ENCODE data around the gene PIP4K2A. TPM values are rescaled to one million over a fixed set of nuclear protein-coding genes. Genes with fewer than 3 reads are reported as not detected.
"Not testable (repeated sequence)": the region's sequence is repeated elsewhere in the genome, so short reads cannot be mapped to it uniquely, and the experiment has no call there.

Gene PIP4K2A
- total RNA-seq, 1 donor from 2014 or later, result 101 TPM

DNA sequence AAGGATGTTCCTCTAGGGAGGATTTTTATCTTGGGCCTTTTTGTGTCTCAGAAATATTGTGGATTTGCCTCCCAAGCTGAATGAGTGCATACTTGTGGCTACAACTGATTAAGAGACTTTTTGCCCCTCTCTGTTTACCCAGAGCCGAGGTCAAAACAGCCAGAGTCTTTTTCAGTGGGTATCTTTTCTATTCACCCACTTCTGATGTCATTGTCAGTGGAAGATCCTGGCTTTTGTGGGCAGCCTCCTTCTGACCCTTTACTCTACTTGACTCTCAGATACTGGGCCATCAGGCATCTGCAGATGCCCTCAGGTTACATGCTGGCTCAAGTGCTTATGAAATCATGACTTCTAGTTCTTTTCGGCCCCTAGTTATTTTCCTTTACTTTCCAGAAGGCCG is 19.6 kb upstream of the PIP4K2A start:
- DNase-seq, result no peak

DNA sequence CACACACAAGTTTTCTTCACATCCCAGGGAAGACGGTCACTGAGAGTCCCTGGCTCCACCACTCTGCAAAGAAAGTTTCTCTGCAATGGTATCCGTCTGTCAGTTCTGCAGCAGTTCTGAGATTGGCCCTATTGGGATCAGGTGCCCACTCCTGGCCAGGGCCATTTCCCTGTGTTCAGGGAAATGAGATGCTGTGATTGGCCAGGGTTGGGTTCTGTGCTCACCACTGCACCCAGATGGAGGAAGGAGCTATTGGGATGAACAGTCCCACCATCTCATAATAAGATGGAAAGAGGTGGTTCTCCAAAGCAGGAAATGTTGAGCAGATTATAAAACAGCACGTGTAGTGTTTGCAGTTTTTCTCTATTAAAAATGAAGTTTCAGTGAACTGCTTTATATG is 13.3 kb upstream of the PIP4K2A start:
- H3K4me1 Mint-ChIP-seq, result peaks cover 6% of the 10 kb centered on the region
- H3K9me3 Mint-ChIP-seq, result no peaks in the 10 kb centered on the region
- H3K27me3 Mint-ChIP-seq, result peaks cover 17% of the 10 kb centered on the region
- no peak overlapping the region for H3K27ac Mint-ChIP-seq
- DNase-seq, result no peak
- no peaks in the 10 kb centered on the region for H3K36me3 Mint-ChIP-seq (ENCODE audit: low read depth)
- intact Hi-C loops (cut with micrococcal nuclease), result no loop called here
- H3K4me3 Mint-ChIP-seq, result no peak overlapping the region

More for the DNA sequence above, 19.6 kb upstream of the PIP4K2A start:
- H3K4me1 Mint-ChIP-seq, result no peaks in the 10 kb centered on the region
- intact Hi-C loops (cut with micrococcal nuclease), result no loop called here
- peaks cover 4% of the 10 kb centered on the region for H3K9me3 Mint-ChIP-seq
- H3K27ac Mint-ChIP-seq, result no peak overlapping the region
- no peaks in the 10 kb centered on the region for H3K36me3 Mint-ChIP-seq (ENCODE audit: low read depth)
- H3K27me3 Mint-ChIP-seq, result peaks cover 13% of the 10 kb centered on the region
- H3K4me3 Mint-ChIP-seq, result no peak overlapping the region

DNA sequence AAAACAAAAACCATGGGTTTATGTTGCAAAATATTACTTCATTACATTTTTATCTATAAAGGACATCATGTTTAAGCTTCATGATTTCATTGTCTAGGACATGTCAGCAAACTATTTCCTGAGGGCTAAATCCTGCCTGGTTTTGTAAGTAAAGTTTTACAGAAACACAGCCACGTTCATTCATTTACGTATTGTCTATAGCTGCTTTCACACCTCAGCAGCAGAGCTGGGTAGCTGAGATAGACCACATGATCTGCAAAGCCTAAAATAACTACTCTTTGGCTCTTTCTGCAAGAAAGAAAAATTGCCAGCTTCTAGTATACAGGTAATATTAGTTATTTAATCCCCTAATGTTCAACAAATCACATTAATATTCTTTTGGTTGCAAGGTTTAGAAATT is 12.7 kb upstream of the PIP4K2A start:
- DNase-seq, result no peak
- no peak overlapping the region for H3K4me3 Mint-ChIP-seq
- no peaks in the 10 kb centered on the region for H3K9me3 Mint-ChIP-seq
- no peaks in the 10 kb centered on the region for H3K36me3 Mint-ChIP-seq (ENCODE audit: low read depth)
- peaks cover 6% of the 10 kb centered on the region for H3K4me1 Mint-ChIP-seq
- H3K27me3 Mint-ChIP-seq, result peaks cover 17% of the 10 kb centered on the region
- no peak overlapping the region for H3K27ac Mint-ChIP-seq
- intact Hi-C loops (cut with micrococcal nuclease), result no loop called here

DNA sequence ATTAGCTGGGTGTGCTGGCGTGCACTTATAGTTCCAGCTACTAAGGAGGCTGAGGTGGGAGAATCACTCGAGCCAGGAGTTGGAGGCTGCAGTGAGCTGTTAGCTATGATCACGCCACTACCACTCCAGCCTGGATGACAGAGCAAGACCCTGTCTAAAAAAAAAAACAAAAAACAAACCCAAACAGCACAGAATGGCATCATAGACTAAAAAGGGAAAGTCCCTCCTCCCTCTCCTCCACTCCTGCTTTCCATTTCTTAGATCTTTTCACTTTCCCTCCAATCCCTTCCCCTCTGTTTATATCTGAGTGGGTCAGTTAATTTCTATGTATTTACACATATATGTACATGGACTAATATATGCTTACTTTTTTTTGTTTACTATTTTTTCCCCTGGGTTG is 10.4 kb upstream of the PIP4K2A start:
- no peaks in the 10 kb centered on the region for H3K9me3 Mint-ChIP-seq
- no peaks in the 10 kb centered on the region for H3K36me3 Mint-ChIP-seq (ENCODE audit: low read depth)
- intact Hi-C loops (cut with micrococcal nuclease), result no loop called here
- no peak for DNase-seq
- no peak overlapping the region for H3K4me3 Mint-ChIP-seq
- no peak overlapping the region for H3K27ac Mint-ChIP-seq
- H3K4me1 Mint-ChIP-seq, result peaks cover 12% of the 10 kb centered on the region
- H3K27me3 Mint-ChIP-seq, result peaks cover 9% of the 10 kb centered on the region

DNA sequence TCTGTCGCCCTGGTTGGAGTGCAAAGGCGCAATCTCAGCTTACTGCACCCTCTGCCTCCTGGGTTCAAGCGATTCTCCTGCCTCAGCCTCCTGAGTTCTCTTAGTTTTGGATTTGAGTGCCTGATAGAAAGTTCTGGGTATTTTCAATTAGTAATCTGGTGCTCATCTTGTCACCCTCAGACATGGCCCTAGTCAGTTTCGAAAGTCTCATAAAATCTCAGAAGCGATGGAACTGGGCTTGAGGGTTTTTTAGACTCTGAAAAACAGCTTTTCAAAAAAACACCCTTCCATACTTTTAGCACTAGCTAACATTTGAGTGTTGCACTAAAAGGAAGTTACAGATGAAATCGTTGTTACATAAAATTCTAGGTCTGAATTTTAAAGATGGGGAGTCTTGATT is 9.4 kb upstream of the PIP4K2A start:
- H3K27ac Mint-ChIP-seq, result no peak overlapping the region
- no peaks in the 10 kb centered on the region for H3K9me3 Mint-ChIP-seq
- peaks cover 12% of the 10 kb centered on the region for H3K4me1 Mint-ChIP-seq
- DNase-seq, result no peak
- intact Hi-C loops (cut with micrococcal nuclease), result no loop called here
- no peak overlapping the region for H3K4me3 Mint-ChIP-seq
- H3K27me3 Mint-ChIP-seq, result peaks cover 9% of the 10 kb centered on the region
- H3K36me3 Mint-ChIP-seq (ENCODE audit: low read depth), result no peaks in the 10 kb centered on the region

DNA sequence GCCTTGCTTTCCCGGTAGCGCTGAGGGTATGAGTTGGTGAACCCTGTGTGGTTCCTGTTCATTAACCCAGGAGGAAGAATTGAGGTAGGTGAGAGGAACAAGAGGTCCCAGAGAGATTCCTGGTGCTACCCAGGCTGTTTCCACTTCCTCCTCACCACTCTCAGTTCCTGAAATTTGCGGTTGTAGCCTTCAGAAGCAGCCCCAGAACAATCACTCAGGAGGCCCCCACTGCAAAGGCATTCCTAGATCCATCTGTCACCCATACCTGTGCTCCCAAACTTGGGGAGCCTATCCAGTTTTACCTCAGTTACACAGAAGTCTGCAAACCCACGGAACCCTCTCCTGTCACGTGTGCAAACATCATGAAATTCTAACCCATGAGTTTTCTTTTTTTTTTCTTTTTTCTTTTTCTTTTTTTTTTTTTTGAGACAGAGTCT is 9.0 kb upstream of the PIP4K2A start:
- Mint-ChIP-seq H3K9me3 (no peaks in the 10 kb centered on the region), H3K36me3 (ENCODE audit: low read depth) (no peaks in the 10 kb centered on the region), H3K27ac (no peak overlapping the region), H3K4me3 (no peak overlapping the region), H3K27me3 (peaks cover 9% of the 10 kb centered on the region), H3K4me1 (peaks cover 12% of the 10 kb centered on the region)
- intact Hi-C loops (cut with micrococcal nuclease), result no loop called here
- DNase-seq, result no peak

DNA sequence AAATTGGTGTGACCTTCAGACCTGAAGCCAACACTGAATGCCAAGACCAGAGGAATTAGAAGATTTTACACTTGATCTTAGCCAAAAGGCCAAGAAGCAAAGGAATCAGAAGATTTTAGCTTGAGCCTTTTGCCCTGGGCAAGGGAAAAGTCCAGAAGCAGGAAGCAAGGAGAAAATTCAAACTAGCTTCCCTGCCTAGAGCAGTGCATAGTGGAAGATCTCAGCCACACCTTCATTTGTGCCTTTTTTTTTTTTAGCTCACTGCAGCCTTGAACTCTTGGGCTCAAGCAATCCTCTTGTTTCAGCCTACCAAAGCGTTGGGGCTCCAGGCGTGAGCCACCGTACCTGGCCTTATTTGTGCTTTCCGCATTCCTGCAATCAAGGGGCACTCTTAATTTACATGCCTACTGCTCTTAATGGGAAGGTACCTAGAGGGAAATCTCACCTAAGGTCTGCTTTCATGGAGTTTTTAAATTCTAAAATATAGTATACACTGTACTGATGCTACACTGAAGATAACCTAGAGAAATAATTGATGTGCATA is 8.3 kb upstream of the PIP4K2A start:
- H3K4me1 Mint-ChIP-seq, result peaks cover 12% of the 10 kb centered on the region
- H3K9me3 Mint-ChIP-seq, result no peaks in the 10 kb centered on the region
- no peak for DNase-seq
- H3K27ac Mint-ChIP-seq, result no peak overlapping the region
- intact Hi-C loops (cut with micrococcal nuclease), result no loop called here
- peaks cover 9% of the 10 kb centered on the region for H3K27me3 Mint-ChIP-seq
- H3K4me3 Mint-ChIP-seq, result no peak overlapping the region
- no peaks in the 10 kb centered on the region for H3K36me3 Mint-ChIP-seq (ENCODE audit: low read depth)

DNA sequence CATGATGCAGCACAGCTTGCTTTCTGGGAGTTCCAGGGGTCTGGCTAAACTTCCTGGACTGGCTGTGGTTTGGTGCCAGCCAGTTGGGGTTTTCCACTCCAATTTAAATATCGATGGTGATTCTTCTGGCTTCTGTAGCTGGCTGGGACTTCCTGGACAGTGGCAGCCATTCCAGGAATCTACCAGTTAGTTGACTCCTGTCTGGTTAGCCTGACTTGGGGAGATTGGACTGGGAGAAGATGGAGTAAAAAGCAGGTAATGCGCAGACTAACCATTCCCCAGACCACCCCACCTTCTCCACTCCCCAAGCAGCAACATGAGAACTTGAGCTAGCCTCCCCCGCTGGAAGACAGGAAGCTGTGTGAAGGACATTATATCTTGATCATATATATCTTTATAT is 6.3 kb upstream of the PIP4K2A start:
- Mint-ChIP-seq H3K36me3 (ENCODE audit: low read depth) (no peaks in the 10 kb centered on the region), H3K9me3 (no peaks in the 10 kb centered on the region), H3K27ac (no peak overlapping the region), H3K27me3 (peaks cover 3% of the 10 kb centered on the region), H3K4me3 (no peak overlapping the region), H3K4me1 (peaks cover 12% of the 10 kb centered on the region)
- DNase-seq, result peak; percentile 44
- intact Hi-C loops (cut with micrococcal nuclease), result no loop called here

DNA sequence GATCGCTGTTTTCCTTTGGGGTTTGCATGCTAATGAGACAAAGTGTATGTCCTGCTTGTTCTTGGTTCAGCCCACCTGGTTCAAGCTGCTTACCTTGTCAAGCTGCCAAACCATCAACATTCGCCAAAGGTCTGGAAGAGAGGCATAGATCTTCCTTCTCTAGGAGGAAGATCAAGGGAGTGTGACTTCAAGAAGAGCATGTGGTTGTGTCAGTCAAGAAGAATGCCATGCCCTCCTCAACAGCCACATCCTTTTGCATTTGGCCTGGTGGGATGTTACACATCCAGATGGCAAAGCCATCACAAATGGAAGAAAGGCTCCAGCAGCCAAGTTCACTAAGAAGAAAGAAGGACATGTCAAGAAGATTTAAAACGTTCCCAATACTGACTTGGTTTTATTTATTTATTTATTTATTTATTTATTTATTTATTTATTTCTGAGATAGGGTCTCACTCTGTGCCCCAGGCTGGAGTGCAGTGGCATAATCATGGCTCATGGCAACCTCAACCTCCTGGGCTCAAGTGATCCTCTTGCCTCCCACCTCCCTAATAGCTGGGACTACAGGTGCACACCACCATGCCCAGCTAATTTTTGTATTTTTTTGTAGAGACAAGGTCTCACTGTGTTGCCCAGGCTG is 5.1 kb upstream of the PIP4K2A start:
- DNase-seq, result peak; percentile 49
- Mint-ChIP-seq H3K36me3 (ENCODE audit: low read depth) (no peaks in the 10 kb centered on the region), H3K9me3 (no peaks in the 10 kb centered on the region), H3K4me1 (peaks cover 15% of the 10 kb centered on the region), H3K27ac (no peak overlapping the region), H3K27me3 (peaks cover 3% of the 10 kb centered on the region), H3K4me3 (no peak overlapping the region)
- intact Hi-C loops (cut with micrococcal nuclease), result loop anchor here (10.0 kb wide), 3 partner anchors 375 to 1205 kb away; partner anchors contain the start of gene MSRB2

DNA sequence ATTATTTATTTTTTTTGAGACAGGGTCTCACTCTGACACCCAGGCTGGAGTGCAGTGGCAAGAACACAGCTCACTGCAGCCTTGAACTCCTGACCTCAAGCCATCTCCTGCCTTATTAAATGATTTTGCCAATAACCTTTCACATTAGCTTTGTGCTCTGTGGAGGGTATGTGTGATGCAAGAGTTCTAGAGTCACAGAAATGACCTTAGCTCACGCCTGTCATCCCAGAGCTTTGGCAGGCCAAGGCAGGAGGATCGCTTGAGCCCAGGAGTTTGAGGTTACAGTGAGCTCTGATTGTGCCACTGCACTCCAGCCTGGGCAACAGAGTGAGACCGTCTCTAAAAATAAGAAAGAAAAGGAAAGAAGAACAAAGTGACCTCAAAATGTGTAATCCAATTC is 4.3 kb upstream of the PIP4K2A start:
- not testable (repeated sequence) for H3K36me3 Mint-ChIP-seq (ENCODE audit: low read depth); H3K27ac Mint-ChIP-seq; H3K27me3 Mint-ChIP-seq; H3K4me3 Mint-ChIP-seq; H3K9me3 Mint-ChIP-seq
- peak; percentile 49 for DNase-seq
- intact Hi-C loops (cut with micrococcal nuclease), result loop anchor here (10.0 kb wide), 3 partner anchors 376 to 1204 kb away; partner anchors contain the start of gene MSRB2
- peaks cover 15% of the 10 kb centered on the region for H3K4me1 Mint-ChIP-seq

DNA sequence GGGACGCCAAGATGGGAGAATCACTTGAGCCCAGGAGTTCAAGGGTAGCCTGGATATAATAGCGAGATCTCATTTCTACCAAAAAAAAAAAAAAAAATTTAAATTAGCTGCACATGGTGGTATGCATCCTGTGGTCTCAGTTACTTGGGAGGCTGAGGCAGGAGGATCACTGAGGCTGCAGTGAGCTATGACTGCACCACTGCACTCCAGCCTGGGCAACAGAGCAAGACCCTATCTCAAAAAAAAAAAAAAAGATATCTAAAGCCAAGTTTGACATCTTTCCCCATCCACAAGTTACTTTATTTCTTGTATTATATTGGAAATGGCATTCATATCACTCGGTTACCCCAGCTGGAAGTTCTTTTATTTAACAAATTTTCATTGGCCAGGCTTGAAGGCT is 3.4 kb upstream of the PIP4K2A start:
- Mint-ChIP-seq H3K4me3 (no peak overlapping the region), H3K27me3 (peaks cover 2% of the 10 kb centered on the region), H3K36me3 (ENCODE audit: low read depth) (no peaks in the 10 kb centered on the region), H3K9me3 (no peaks in the 10 kb centered on the region), H3K27ac (no peak overlapping the region), H3K4me1 (peaks cover 12% of the 10 kb centered on the region)
- intact Hi-C loops (cut with micrococcal nuclease), result loop anchor here (10.0 kb wide), 3 partner anchors 377 to 1203 kb away; partner anchors contain the start of gene MSRB2
- no peak for DNase-seq

DNA sequence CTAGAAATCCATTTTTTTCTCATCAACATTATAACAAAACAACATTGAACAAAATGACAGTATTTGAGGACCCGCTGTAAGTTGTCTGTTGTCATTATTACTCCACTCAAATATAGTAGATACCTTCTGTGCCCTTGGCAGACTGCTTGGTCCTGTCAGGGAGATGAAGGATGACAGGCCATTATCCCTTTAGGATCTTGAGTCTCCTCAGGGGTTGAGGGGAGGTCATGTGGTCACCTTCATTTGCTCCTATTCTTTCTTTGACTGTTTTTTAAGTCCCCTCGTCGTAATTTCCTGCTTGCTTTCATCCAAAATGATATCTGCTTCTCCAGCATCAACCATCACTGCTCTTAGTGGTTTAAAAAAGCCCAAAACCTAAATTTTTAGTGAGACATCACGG is 2.6 kb upstream of the PIP4K2A start:
- no peak overlapping the region for H3K4me3 Mint-ChIP-seq
- H3K4me1 Mint-ChIP-seq, result peaks cover 19% of the 10 kb centered on the region
- H3K27ac Mint-ChIP-seq, result no peak overlapping the region

DNA sequence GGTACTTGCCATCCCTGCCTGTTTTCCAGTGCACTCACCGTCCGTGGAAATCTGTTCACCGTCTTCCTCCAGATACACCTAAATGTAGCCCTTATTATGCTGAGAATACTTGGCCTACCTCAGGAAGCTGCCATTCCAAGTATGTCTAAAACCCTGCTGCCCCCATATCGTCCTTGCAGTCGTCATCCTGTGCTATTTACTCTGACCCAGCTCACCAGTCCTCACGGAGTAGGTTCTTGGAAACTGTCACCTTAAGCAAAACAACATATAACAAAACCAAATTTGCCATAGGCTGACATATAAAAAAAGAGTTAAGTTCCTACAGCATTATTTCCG is 880 bp upstream of the PIP4K2A start:
- DNase-seq, result no peak
- peaks cover 5% of the 10 kb centered on the region for H3K36me3 Mint-ChIP-seq (ENCODE audit: low read depth)
- intact Hi-C loops (cut with micrococcal nuclease), result loop anchor here (10.0 kb wide), 3 partner anchors 380 to 1200 kb away; partner anchors contain the start of gene MSRB2
- H3K27me3 Mint-ChIP-seq, result peaks cover 2% of the 10 kb centered on the region
- H3K4me3 Mint-ChIP-seq, result peak overlapping the region; percentile 74
- H3K4me1 Mint-ChIP-seq, result peaks cover 28% of the 10 kb centered on the region
- H3K9me3 Mint-ChIP-seq, result no peaks in the 10 kb centered on the region
- peak overlapping the region; percentile 83 for H3K27ac Mint-ChIP-seq

More for the DNA sequence above, 2.6 kb upstream of the PIP4K2A start:
- DNase-seq, result peak; percentile 53
- H3K9me3 Mint-ChIP-seq, result no peaks in the 10 kb centered on the region
- peaks cover 2% of the 10 kb centered on the region for H3K27me3 Mint-ChIP-seq
- intact Hi-C loops (cut with micrococcal nuclease), result loop anchor here (10.0 kb wide), 3 partner anchors 378 to 1202 kb away; partner anchors contain the start of gene MSRB2
- H3K36me3 Mint-ChIP-seq (ENCODE audit: low read depth), result peaks cover 3% of the 10 kb centered on the region

DNA sequence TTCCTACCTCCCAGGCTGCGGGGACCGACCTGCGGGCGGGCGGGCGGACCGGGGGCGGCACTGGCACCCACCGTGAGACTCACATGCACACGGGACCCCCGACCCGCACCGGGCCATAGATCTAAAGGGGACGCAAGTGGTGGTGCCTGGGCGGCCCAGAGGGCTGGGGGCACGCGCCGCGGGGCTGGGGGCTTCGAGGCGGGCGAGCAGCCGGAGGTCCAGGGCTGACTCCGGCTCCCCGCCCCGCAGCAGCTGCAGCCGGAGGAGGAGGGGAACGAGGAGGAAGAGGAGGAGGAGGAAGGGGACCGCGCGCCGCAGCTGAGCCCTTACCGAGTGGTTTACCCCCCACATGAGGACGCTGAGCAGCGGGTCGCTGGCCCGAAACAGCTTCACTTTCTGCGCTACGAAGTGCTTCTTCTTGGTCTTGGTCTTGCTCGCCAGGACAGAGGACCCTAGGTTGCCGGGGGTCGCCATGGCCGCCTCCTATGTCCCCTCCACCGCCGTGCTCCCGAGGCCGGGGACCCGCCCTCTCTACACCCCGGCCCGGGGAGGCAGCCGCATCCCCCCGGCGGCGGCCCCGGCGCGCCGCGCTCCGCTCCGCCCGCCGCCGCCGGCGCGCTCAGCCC is 412 bp downstream of the PIP4K2A start:
- no peak for DNase-seq
- H3K4me3 Mint-ChIP-seq, result peak overlapping the region; percentile 90
- H3K9me3 Mint-ChIP-seq, result no peaks in the 10 kb centered on the region
- H3K36me3 Mint-ChIP-seq (ENCODE audit: low read depth), result peaks cover 10% of the 10 kb centered on the region
- intact Hi-C loops (cut with micrococcal nuclease), result loop anchor here (1.0 to 10.0 kb wide), 10 partner anchors 31 to 1199 kb away; partner anchors contain the start of genes BMI1, DNAJC1 and MSRB2
- peaks cover 2% of the 10 kb centered on the region for H3K27me3 Mint-ChIP-seq
- H3K27ac Mint-ChIP-seq, result peak overlapping the region; percentile 85
- peaks cover 37% of the 10 kb centered on the region for H3K4me1 Mint-ChIP-seq

Measured in activated CD4-positive, alpha-beta T cell treated with anti-CD3 and anti-CD28 coated beads, Interleukin-2, amount 10 ng/mL, durations not matched to agents 24 days and 14 days (primary cell).